Activated naive CD4-positive, alpha-beta T cell treated with anti-CD3 and anti-CD28 coated beads, Interleukin-2, amount 10 ng/mL, durations not matched to agents 7 days and 5 days (primary cell): ENCODE results near the gene SNAPC1.
"Not testable (repeated sequence)": the region's sequence is repeated elsewhere in the genome, so short reads cannot be mapped to it uniquely, and the experiment has no call there.

ENCODE experiments used
- CTCF ChIA-PET: fragments of 350-600 bp; sonication (Branson Sonifier 250); formaldehyde crosslinking; loops from one replicate; lab custom pipeline; 2021; ENCODE audit warnings: antibody characterized with exemption; lab: Charles Lee
- DNase-seq: peaks from one replicate; pipeline ENCODE4 v3.0.0-alpha.2; 2020
- H3K27ac Mint-ChIP-seq: one replicate; pipeline ENCODE4 v1.8.0; 2021; ENCODE audit warnings: mild to moderate bottlenecking, moderate library complexity, mixed read lengths
- H3K27me3 Mint-ChIP-seq: one replicate; pipeline ENCODE4 v1.8.0; 2021; ENCODE audit warnings: mild to moderate bottlenecking, mixed read lengths
- H3K36me3 Mint-ChIP-seq: one replicate; pipeline ENCODE4 v1.8.0; 2021; ENCODE audit warnings: mixed read lengths
- H3K4me1 Mint-ChIP-seq: one replicate; pipeline ENCODE4 v1.8.0; 2021; ENCODE audit warnings: mixed read lengths
- H3K4me3 Mint-ChIP-seq: one replicate; pipeline ENCODE4 v1.8.0; 2021; ENCODE audit warnings: mild to moderate bottlenecking, moderate library complexity, mixed read lengths
- H3K9me3 Mint-ChIP-seq: one replicate; pipeline ENCODE4 v1.8.0; 2021; ENCODE audit warnings: mixed read lengths

Gene SNAPC1

GRCh38 chr14:61754627-61755381 lies 7.4 kb upstream of the SNAPC1 start:
- Mint-ChIP-seq H3K27me3 (peaks cover 22% of the 10 kb centered on the region), H3K36me3 (peaks cover 28% of the 10 kb centered on the region), H3K4me3 (no peak overlapping the region), H3K4me1 (peaks cover 31% of the 10 kb centered on the region), H3K9me3 (no peaks in the 10 kb centered on the region), H3K27ac (no peak overlapping the region)
- CTCF ChIA-PET, result interaction anchor here (2.5 kb wide), 1 partner anchor 7 kb away, joined by 7 read pairs; the partner anchor contains the start of gene SNAPC1
- no peak for DNase-seq

- H3K4me3 Mint-ChIP-seq, DNase-seq, H3K9me3 Mint-ChIP-seq, CTCF ChIA-PET: not testable (repeated sequence)
- Mint-ChIP-seq H3K4me1 (peaks cover 25% of the 10 kb centered on the region), H3K27ac (peak overlapping the region; percentile 11), H3K36me3 (peaks cover 25% of the 10 kb centered on the region), H3K27me3 (peaks cover 22% of the 10 kb centered on the region)
These were observed 6.9 kb upstream of the SNAPC1 start for GRCh38 chr14:61755382-61755742.

- DNase-seq, result no peak
- H3K36me3 Mint-ChIP-seq, result peaks cover 22% of the 10 kb centered on the region
- peaks cover 22% of the 10 kb centered on the region for H3K4me1 Mint-ChIP-seq
- H3K9me3 Mint-ChIP-seq, result no peaks in the 10 kb centered on the region
- H3K4me3 Mint-ChIP-seq, result no peak overlapping the region
- H3K27me3 Mint-ChIP-seq, result peaks cover 22% of the 10 kb centered on the region
- H3K27ac Mint-ChIP-seq, result no peak overlapping the region
- CTCF ChIA-PET, result interaction anchor here (1.8 kb wide), 1 partner anchor 81 kb away, joined by 7 read pairs; no protein-coding TSS in a partner anchor
These were observed 6.1 kb upstream of the SNAPC1 start for GRCh38 chr14:61756135-61756534.

DNA sequence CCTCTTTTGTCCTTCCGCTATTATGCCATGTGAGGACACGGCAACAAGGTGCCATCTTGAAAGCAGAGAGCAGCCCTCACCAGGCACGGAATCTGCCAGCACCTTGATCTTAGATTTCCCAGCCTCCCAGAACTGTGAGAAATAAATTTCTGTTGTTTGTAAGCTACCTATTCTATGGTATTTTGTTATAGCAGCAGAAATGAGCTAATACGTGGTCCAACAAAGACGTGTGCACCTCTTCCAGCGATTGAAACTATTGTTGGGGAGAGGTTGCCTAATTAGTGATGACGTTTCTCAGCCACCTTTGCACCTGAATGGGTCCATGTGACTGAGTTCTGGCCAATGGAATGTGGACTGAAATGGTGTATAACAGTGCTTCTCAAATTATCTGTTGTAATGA lies 2.3 kb upstream of the SNAPC1 start:
- no peak for DNase-seq
- Mint-ChIP-seq H3K4me1 (peaks cover 37% of the 10 kb centered on the region), H3K36me3 (peaks cover 16% of the 10 kb centered on the region), H3K27me3 (peaks cover 26% of the 10 kb centered on the region), H3K9me3 (no peaks in the 10 kb centered on the region), H3K27ac (no peak overlapping the region), H3K4me3 (no peak overlapping the region)
- CTCF ChIA-PET, result interaction anchor here (0.6 to 1.7 kb wide), 2 partner anchors 8 to 255 kb away, joined by 3 to 4 read pairs; no protein-coding TSS in a partner anchor

GRCh38 chr14:61761557-61761956 lies 663 bp upstream of the SNAPC1 start:
- Mint-ChIP-seq H3K27ac (peak overlapping the region; percentile 100), H3K4me3 (peak overlapping the region; percentile 98), H3K27me3 (peaks cover 14% of the 10 kb centered on the region), H3K36me3 (peaks cover 17% of the 10 kb centered on the region), H3K4me1 (peaks cover 49% of the 10 kb centered on the region), H3K9me3 (no peaks in the 10 kb centered on the region)
- CTCF ChIA-PET, result interaction anchor here (0.9 to 4.4 kb wide), 8 partner anchors 8 to 476 kb away, joined by 3 to 32 read pairs (median 4); no protein-coding TSS in a partner anchor
- no peak for DNase-seq

DNA sequence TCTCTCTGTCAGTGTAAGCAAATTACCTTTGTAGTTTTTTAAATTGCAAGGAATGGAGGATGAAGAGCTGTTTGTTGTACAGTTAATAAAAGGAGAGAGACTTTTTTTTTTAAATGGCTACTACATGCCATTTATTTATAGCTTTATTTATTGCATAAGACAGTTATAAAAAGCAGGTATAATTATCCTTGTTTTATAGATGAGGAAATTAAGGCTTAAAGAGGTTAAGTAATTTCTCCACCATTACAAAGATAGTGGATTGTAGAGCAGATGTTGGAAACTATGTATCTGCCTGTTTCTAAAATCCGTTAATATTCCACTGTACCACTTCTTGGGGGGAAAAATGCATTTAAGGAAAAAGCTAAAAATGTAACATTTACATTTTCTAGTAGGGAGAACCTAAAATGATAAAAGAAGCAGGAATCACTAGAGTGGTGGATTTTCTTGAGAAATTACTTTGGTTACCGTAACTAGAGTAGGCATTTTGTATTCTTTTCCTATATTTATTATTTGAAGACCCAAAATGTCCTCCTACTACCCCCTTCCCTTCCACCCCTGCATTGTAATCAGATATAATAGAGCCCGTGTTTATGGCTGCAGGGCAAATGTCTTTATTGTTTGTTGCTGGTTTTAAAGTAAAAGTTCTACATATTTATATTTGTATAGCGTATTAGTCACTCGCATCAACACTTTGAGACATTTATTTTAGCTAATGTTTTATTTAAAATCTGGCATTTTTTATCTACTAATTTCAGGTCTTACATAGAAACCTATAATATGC lies 2.3 kb downstream of the SNAPC1 start:
- CTCF ChIA-PET, result interaction anchor here (0.9 to 4.4 kb wide), 2 partner anchors 9 to 73 kb away, joined by 3 to 32 read pairs; no protein-coding TSS in a partner anchor
- peaks cover 49% of the 10 kb centered on the region for H3K4me1 Mint-ChIP-seq
- no peak for DNase-seq
- peaks cover 32% of the 10 kb centered on the region for H3K36me3 Mint-ChIP-seq
- peak overlapping the region; percentile 98 for H3K4me3 Mint-ChIP-seq
- peaks cover 4% of the 10 kb centered on the region for H3K27me3 Mint-ChIP-seq
- no peak overlapping the region for H3K27ac Mint-ChIP-seq
- no peaks in the 10 kb centered on the region for H3K9me3 Mint-ChIP-seq

- DNase-seq, result no peak
- H3K36me3 Mint-ChIP-seq, result peaks cover 38% of the 10 kb centered on the region
- peaks cover 4% of the 10 kb centered on the region for H3K27me3 Mint-ChIP-seq
- CTCF ChIA-PET, result interaction anchor here (0.9 to 1.1 kb wide), 2 partner anchors 9 to 36 kb away, joined by 3 read pairs; no protein-coding TSS in a partner anchor
- no peak overlapping the region for H3K27ac Mint-ChIP-seq
- H3K9me3 Mint-ChIP-seq, result no peaks in the 10 kb centered on the region
- peaks cover 49% of the 10 kb centered on the region for H3K4me1 Mint-ChIP-seq
- no peak overlapping the region for H3K4me3 Mint-ChIP-seq
These were observed 3.2 kb downstream of the SNAPC1 start for GRCh38 chr14:61765225-61765943.

DNA sequence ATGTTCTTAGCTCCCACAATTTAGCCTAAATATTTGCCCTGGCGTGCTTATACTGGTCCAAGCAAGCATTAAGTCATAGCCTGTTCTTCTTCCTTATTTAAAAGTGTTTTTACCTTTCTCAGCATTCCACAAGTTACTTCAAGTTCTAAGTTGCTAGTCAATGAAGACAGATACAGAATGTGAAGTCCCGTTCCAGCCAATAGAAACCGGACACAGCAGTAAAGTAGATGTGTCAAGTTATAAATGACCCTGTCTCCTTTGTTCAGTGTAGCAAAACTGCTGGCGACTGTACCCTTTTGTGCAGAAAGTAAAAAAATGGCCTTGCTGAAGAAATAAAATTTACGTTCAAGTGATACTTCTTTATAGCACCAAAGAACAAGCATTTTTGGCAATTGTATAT lies 3.9 kb downstream of the SNAPC1 start:
- peaks cover 41% of the 10 kb centered on the region for H3K36me3 Mint-ChIP-seq
- CTCF ChIA-PET, result interaction anchor here (1.1 kb wide), 1 partner anchor 37 kb away, joined by 3 read pairs; no protein-coding TSS in a partner anchor
- peaks cover 4% of the 10 kb centered on the region for H3K27me3 Mint-ChIP-seq
- H3K4me3 Mint-ChIP-seq, result no peak overlapping the region
- no peak for DNase-seq
- no peak overlapping the region for H3K27ac Mint-ChIP-seq
- H3K9me3 Mint-ChIP-seq, result no peaks in the 10 kb centered on the region
- H3K4me1 Mint-ChIP-seq, result peaks cover 46% of the 10 kb centered on the region

GRCh38 chr14:61768240-61768639 lies 6.0 kb downstream of the SNAPC1 start:
- Mint-ChIP-seq H3K4me3 (no peak overlapping the region), H3K36me3 (peaks cover 50% of the 10 kb centered on the region), H3K27ac (no peak overlapping the region), H3K4me1 (peaks cover 28% of the 10 kb centered on the region), H3K27me3 (no peaks in the 10 kb centered on the region), H3K9me3 (no peaks in the 10 kb centered on the region)
- DNase-seq, result no peak
- CTCF ChIA-PET, result no interaction called here

DNA sequence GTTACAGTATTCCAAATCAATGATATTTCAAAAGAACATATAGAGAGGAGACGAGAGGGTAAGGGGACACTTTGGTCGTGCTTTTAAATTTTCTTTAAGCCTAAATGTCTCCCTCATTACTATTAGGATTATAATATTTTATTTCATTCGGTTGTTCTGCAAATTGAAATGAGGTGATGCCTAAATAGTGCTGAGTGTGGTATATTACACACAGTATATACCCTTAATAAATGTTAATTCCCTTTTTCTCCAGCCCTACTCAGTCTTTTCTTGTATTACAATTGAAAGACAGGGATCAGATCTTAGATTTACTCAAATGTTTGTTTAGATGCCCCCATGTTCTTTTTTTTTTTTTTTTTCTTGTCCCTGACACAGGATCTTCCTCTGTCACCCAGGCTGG lies 7.7 kb downstream of the SNAPC1 start:
- no peaks in the 10 kb centered on the region for H3K9me3 Mint-ChIP-seq
- H3K27ac Mint-ChIP-seq, result no peak overlapping the region
- H3K27me3 Mint-ChIP-seq, result no peaks in the 10 kb centered on the region
- peaks cover 12% of the 10 kb centered on the region for H3K4me1 Mint-ChIP-seq
- CTCF ChIA-PET, result no interaction called here
- DNase-seq, result no peak
- peaks cover 55% of the 10 kb centered on the region for H3K36me3 Mint-ChIP-seq
- H3K4me3 Mint-ChIP-seq, result no peak overlapping the region

- Mint-ChIP-seq H3K36me3 (peaks cover 67% of the 10 kb centered on the region), H3K27ac (no peak overlapping the region), H3K4me1 (peaks cover 27% of the 10 kb centered on the region), H3K9me3 (no peaks in the 10 kb centered on the region), H3K27me3 (no peaks in the 10 kb centered on the region), H3K4me3 (no peak overlapping the region)
- DNase-seq, result no peak
- CTCF ChIA-PET, result no interaction called here
These were observed 12.6 kb downstream of the SNAPC1 start for GRCh38 chr14:61774861-61775260.

- DNase-seq, result peak; percentile 42
- peaks cover 60% of the 10 kb centered on the region for H3K36me3 Mint-ChIP-seq
- peak overlapping the region; percentile 92 for H3K27ac Mint-ChIP-seq
- H3K9me3 Mint-ChIP-seq, result no peaks in the 10 kb centered on the region
- peak overlapping the region; percentile 49 for H3K4me3 Mint-ChIP-seq
- H3K4me1 Mint-ChIP-seq, result peaks cover 48% of the 10 kb centered on the region
- CTCF ChIA-PET, result interaction anchor here (0.9 to 2.6 kb wide), 2 partner anchors 18 to 57 kb away, joined by 4 to 13 read pairs; no protein-coding TSS in a partner anchor
- H3K27me3 Mint-ChIP-seq, result no peaks in the 10 kb centered on the region
These were observed 17.9 kb downstream of the SNAPC1 start for GRCh38 chr14:61780125-61780524.

DNA sequence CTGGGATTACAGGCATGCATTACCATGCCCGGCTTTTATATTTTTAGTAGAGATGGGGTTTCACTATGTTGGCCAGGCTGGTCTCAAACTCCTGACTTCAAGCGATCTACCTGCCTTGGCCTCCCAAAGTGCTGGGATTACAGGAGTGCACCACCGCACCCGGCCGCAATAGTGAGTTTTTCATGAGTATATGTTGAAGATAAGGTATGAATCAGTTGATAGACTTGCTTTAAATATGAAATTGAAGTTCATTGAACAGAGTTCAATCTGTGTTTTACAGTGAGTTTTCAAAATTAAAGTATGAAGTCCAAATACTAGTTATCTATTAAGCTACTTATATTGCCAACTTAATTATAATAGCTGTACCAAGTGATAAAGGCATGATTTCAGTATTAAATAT lies 35.1 kb downstream of the SNAPC1 start:
- no peaks in the 10 kb centered on the region for H3K4me1 Mint-ChIP-seq
- H3K36me3 Mint-ChIP-seq, result peaks cover 15% of the 10 kb centered on the region
- H3K4me3 Mint-ChIP-seq, result no peak overlapping the region
- peaks cover 5% of the 10 kb centered on the region for H3K27me3 Mint-ChIP-seq
- H3K9me3 Mint-ChIP-seq, result no peaks in the 10 kb centered on the region
- H3K27ac Mint-ChIP-seq, result no peak overlapping the region
- CTCF ChIA-PET, result interaction anchor here (0.8 kb wide), 1 partner anchor 40 kb away, joined by 3 read pairs; no protein-coding TSS in a partner anchor
- DNase-seq, result no peak
